ENCODE results near the gene IL5RA. TPM values are rescaled to one million over a fixed set of nuclear protein-coding genes. Genes with fewer than 3 reads are reported as not detected.

Gene IL5RA
- polyA plus RNA-seq, 1 donor from 2014 or later = 2.8 TPM

DNA sequence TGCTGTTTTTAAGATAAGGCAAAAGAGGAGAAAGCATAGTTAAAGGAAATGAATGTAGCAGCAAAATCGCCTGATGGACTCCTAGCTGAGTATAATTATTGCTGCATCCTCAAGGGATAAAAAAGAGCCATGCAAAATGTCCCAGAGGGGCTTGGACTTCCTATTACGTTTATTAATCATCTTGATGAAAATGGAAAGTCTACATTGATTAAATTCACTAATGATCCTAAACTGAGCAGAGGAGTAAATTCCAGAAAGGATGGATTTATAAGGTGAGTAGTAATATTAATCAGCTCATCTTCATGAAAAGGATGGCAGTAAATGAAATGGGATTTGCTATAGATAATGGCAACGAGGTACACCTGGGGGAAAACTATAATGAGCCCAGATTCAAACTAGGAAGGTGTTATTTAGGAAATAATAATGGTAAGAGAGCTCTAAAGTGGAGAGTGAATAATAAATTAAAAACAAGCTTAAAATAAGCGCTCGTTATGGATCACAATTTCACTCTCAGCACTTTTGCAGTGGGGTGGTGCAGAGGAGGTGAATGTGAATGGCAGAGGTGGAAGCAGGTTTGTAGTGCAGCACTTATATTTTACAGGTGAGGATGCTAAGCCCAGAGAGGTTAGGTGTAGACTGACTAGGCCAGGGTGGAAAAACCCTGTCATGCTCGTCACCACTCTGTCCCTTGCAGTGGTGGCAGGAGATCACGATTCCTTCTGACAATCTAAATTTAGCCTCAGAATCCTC is 22.3 kb downstream of the IL5RA start:
- Mint-ChIP-seq H3K9me3 (no peaks in the 10 kb centered on the region), H3K4me3 (peak overlapping the region in 1 of 4 donors; percentile 34), H3K27me3 (peaks cover 3% of the 10 kb centered on the region), H3K4me1 (peaks cover 23 to 27% (median 26%) of the 10 kb centered on the region in 3 donors), H3K36me3 (peaks cover 3% of the 10 kb centered on the region), H3K27ac (no peak overlapping the region)

DNA sequence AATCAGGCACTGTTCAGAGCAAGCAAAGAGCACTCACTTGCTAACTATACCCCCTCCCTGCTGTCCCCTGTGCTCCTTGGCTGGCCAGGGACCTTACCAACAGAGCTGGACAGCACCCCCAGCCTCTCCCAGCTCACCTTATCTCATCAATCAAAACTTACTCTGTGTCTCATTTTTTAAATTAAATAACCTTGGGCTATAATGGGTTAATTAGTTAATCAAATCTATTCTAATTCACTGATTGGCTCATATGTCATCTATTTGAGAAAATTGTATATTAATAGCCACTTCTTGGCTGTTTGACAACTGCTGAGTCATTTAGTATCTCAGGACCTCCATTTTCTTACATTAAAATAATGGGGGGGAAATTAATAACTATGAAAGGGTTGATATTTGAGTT is 22.9 kb downstream of the IL5RA start:
- Mint-ChIP-seq H3K4me3 (no peak overlapping the region), H3K27ac (no peak overlapping the region), H3K4me1 (peaks cover 29 to 33% (median 31%) of the 10 kb centered on the region in 3 donors), H3K27me3 (no peaks in the 10 kb centered on the region), H3K36me3 (peaks cover 3% of the 10 kb centered on the region), H3K9me3 (no peaks in the 10 kb centered on the region)

- peaks cover 3% of the 10 kb centered on the region for H3K36me3 Mint-ChIP-seq
- H3K27ac Mint-ChIP-seq = no peak overlapping the region
- no peaks in the 10 kb centered on the region for H3K27me3 Mint-ChIP-seq
- H3K4me1 Mint-ChIP-seq = peaks cover 39 to 42% (median 42%) of the 10 kb centered on the region in 3 donors
- no peak overlapping the region for H3K4me3 Mint-ChIP-seq
- H3K9me3 Mint-ChIP-seq = no peaks in the 10 kb centered on the region
Measured at GRCh38 chr3:3086239-3086638, 23.9 kb downstream of the IL5RA start.

- no peaks in the 10 kb centered on the region for H3K27me3 Mint-ChIP-seq
- H3K4me1 Mint-ChIP-seq = peaks cover 41 to 44% (median 44%) of the 10 kb centered on the region in 3 donors
- H3K36me3 Mint-ChIP-seq = peaks cover 1% of the 10 kb centered on the region
- H3K27ac Mint-ChIP-seq = no peak overlapping the region
- no peaks in the 10 kb centered on the region for H3K9me3 Mint-ChIP-seq
- H3K4me3 Mint-ChIP-seq = no peak overlapping the region
Measured at GRCh38 chr3:3085782-3086181, 24.4 kb downstream of the IL5RA start.

DNA sequence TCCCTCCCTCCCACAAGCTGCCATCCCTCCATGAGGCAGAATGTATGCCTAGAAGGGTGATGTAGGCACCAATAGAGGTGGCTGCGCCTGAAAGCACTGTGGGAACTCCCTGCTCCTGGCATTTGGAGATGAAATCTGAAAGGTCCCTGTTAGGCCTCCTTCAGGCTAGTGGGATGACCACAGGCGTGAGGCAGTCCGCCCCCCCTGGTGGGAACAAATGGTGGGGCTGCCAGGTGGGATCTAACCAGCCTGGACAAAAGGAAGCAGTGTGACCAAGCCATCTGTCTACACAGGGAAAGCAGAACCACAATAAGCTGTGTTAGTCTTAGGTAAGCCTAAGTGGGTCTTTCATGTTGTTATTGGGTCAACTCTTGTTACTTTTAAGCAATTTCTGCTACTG is 25.3 kb downstream of the IL5RA start:
- Mint-ChIP-seq H3K27me3 (no peaks in the 10 kb centered on the region), H3K9me3 (no peaks in the 10 kb centered on the region), H3K27ac (no peak overlapping the region), H3K4me3 (no peak overlapping the region), H3K36me3 (no peaks in the 10 kb centered on the region), H3K4me1 (peaks cover 41 to 44% (median 44%) of the 10 kb centered on the region in 3 donors)

- Mint-ChIP-seq H3K27me3 (no peaks in the 10 kb centered on the region), H3K4me3 (peak overlapping the region; percentile 4 to 79 (median 28)), H3K36me3 (peaks cover 7% of the 10 kb centered on the region), H3K27ac (peak overlapping the region in 1 of 3 donors; percentile 61), H3K4me1 (peaks cover 23 to 29% (median 28%) of the 10 kb centered on the region in 3 donors), H3K9me3 (no peaks in the 10 kb centered on the region)
Measured at GRCh38 chr3:3082234-3082924, 27.8 kb downstream of the IL5RA start.

DNA sequence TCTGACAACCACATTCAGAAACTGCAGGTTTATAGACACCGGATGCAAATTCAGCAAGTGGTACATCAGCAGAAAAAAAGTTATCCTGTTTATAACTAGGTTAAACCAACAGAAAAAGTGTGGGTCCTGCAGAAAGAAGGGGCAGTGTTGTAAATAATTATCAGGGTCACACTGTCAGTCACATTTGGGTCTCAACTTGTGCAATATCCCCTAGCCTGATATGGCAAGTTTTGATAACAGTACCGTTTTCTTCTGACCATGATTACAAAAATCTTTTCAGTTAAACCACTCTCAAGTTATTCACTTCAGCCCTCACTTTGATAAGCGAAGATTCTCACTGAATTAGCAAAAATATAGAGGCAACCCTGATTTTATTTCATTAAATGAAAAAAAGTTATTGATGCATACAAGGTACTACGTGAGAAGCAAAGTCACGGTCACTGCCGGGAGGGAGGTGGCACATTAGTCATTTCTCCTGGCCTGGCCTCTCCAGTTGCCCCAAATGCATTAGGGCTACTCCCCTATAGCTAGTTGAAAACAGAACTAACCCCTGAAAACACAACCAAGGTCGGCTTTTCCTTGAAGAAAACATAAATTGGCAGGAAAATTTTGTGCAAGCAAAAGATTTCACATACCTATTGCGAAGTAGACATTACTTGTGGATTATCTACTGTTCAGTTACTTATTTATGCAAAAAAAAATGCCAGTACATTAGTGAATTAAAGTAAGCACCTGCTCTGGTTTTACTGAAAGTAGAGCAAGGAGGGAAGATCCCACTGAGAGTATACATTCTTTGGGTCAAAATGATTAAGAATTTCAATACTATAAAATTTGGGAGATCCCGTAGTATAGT is 28.6 kb downstream of the IL5RA start:
- Mint-ChIP-seq H3K9me3 (no peaks in the 10 kb centered on the region), H3K36me3 (peaks cover 7% of the 10 kb centered on the region), H3K4me1 (peaks cover 21 to 29% (median 26%) of the 10 kb centered on the region in 3 donors), H3K27ac (no peak overlapping the region), H3K4me3 (peak overlapping the region; percentile 4 to 79 (median 28)), H3K27me3 (no peaks in the 10 kb centered on the region)

- Mint-ChIP-seq H3K27ac (peak overlapping the region in 1 of 3 donors; percentile 67), H3K4me3 (no peak overlapping the region), H3K27me3 (peaks cover 2% of the 10 kb centered on the region), H3K36me3 (peaks cover 7% of the 10 kb centered on the region), H3K9me3 (no peaks in the 10 kb centered on the region), H3K4me1 (peaks cover 21 to 23% (median 22%) of the 10 kb centered on the region in 3 donors)
Measured at GRCh38 chr3:3080309-3080708, 29.9 kb downstream of the IL5RA start.

GRCh38 chr3:3074551-3075257 is 35.5 kb downstream of the IL5RA start:
- Mint-ChIP-seq H3K27me3 (peaks cover 2% of the 10 kb centered on the region), H3K9me3 (no peaks in the 10 kb centered on the region), H3K27ac (no peak overlapping the region), H3K36me3 (peaks cover 7% of the 10 kb centered on the region), H3K4me1 (peaks cover 0 to 1% (median 0%) of the 10 kb centered on the region in 3 donors), H3K4me3 (no peak overlapping the region)

- Mint-ChIP-seq H3K4me1 (peaks cover 0 to 2% (median 0%) of the 10 kb centered on the region in 3 donors), H3K4me3 (no peak overlapping the region), H3K36me3 (no peaks in the 10 kb centered on the region), H3K27me3 (no peaks in the 10 kb centered on the region), H3K27ac (peak overlapping the region in 1 of 3 donors; percentile 39), H3K9me3 (no peaks in the 10 kb centered on the region)
Measured at GRCh38 chr3:3071136-3071535, 39.0 kb downstream of the IL5RA start.

DNA sequence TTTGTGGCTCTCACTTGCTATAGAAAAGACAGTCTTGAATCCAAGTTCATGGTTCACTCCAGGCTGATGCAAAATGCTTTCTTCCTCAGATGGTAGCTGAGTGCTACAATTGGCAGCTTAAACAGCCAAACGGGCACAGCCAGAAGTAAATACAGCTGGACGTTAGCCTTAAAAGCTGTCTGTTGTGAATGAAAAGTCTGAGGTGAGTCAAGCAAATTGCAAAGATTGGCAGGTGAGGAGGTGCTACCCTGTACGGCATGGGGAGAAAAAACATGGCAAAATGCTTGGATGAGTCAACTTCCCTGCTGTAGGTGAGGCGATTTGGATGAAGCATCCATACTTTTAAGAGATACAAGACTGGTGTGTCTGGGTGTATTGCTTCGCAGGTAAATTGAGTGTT is 40.5 kb downstream of the IL5RA start:
- Mint-ChIP-seq H3K4me3 (no peak overlapping the region), H3K27me3 (no peaks in the 10 kb centered on the region), H3K36me3 (no peaks in the 10 kb centered on the region), H3K4me1 (peaks cover 0 to 4% (median 0%) of the 10 kb centered on the region in 3 donors), H3K9me3 (no peaks in the 10 kb centered on the region), H3K27ac (no peak overlapping the region)

- Mint-ChIP-seq H3K27me3 (no peaks in the 10 kb centered on the region), H3K9me3 (no peaks in the 10 kb centered on the region), H3K4me3 (no peak overlapping the region), H3K27ac (peak overlapping the region in 1 of 3 donors; percentile 21), H3K36me3 (no peaks in the 10 kb centered on the region), H3K4me1 (peaks cover 0 to 4% (median 0%) of the 10 kb centered on the region in 3 donors)
Measured at GRCh38 chr3:3068358-3068881, 41.8 kb downstream of the IL5RA start.

- Mint-ChIP-seq H3K36me3 (no peaks in the 10 kb centered on the region), H3K4me3 (no peak overlapping the region), H3K9me3 (no peaks in the 10 kb centered on the region), H3K27ac (no peak overlapping the region), H3K27me3 (no peaks in the 10 kb centered on the region), H3K4me1 (peaks cover 0 to 4% (median 0%) of the 10 kb centered on the region in 3 donors)
Measured at GRCh38 chr3:3066910-3067309, 43.3 kb downstream of the IL5RA start.

DNA sequence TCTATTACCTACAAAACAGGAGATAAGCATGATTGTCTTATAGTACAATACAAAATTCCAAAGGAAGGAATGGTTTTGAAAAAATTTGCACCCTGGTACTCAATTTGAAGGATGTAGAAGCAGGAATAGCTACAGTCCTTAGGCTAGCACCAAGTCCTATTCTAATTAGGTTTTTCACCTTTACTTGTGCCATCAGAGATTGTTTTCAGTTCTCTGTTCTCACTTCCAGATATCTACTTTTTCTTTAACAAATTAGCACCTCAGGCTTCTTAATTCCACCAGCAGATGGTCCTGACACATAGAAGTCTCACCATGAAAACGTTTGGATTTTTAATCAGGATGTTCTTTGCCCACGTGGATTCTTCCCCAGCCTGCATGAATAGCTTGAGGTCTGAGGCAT is 43.8 kb downstream of the IL5RA start:
- Mint-ChIP-seq H3K4me3 (no peak overlapping the region), H3K27ac (no peak overlapping the region), H3K27me3 (no peaks in the 10 kb centered on the region)

More for the DNA sequence above, 43.8 kb downstream of the IL5RA start:
- H3K36me3 Mint-ChIP-seq = no peaks in the 10 kb centered on the region
- no peaks in the 10 kb centered on the region for H3K9me3 Mint-ChIP-seq
- peaks cover 0 to 4% (median 0%) of the 10 kb centered on the region in 3 donors for H3K4me1 Mint-ChIP-seq

Measured in IgD-negative memory B cell (primary cell).